Prostate gland (tissue), 2 donors: Measurements from ENCODE around the gene CADPS. TPM values are rescaled to one million over a fixed set of nuclear protein-coding genes. Genes with fewer than 3 reads are reported as not detected.

Source experiments
- DNase-seq: peaks from one replicate; pipeline ENCODE4 v3.0.0-alpha.2; 2019; ENCODE audit warnings: low spot score
- H3K27ac ChIP-seq, 2 donors: fragments of 200-600 bp; sonication (generic); 2 replicates each; pipeline ENCODE4 v1.5.1; 2017 to 2019
- H3K27me3 ChIP-seq: fragments of 200-600 bp; sonication (generic); replicated peaks from 2 replicates; pipeline ENCODE4 v1.5.1; 2019; ENCODE audit not compliant: insufficient read depth
- H3K36me3 ChIP-seq, 2 donors: fragments of 200-600 bp; sonication (generic); 1 replicate in 1 of 2; 2 replicates in 1 of 2; pipeline versions ENCODE4 v1.5.1 to v1.8.1; 2017 to 2019
- H3K4me1 ChIP-seq: fragments of 200-600 bp; sonication (generic); replicated peaks from 2 replicates; pipeline ENCODE4 v1.5.1; 2019
- H3K4me3 ChIP-seq, 2 donors: fragments of 200-600 bp; sonication (generic); 2 replicates each; pipeline ENCODE4 v1.5.1; 2017 to 2019
- H3K9me3 ChIP-seq: fragments of 200-600 bp; sonication (generic); 2 replicates; pipeline ENCODE4 v1.5.1; 2017
- POLR2A ChIP-seq: fragments of 450-650 bp; IDR thresholded peaks from one replicate; pipeline ENCODE4 v1.6.1; 2016; ENCODE audit warnings: antibody characterized with exemption, mild to moderate bottlenecking
- POLR2AphosphoS5 ChIP-seq: sonication (generic); formaldehyde crosslinking; IDR thresholded peaks from one replicate; pipeline ENCODE4 v1.6.1; 2017; ENCODE audit warnings: antibody characterized with exemption
- WGBS: methylation state at CpG from one replicate; pipeline ENCODE4 v1.1.5; 2018; 5-methylcytosine and 5-hydroxymethylcytosine counted together
- intact Hi-C: fragments of 100-400 bp; cut with DNase I; formaldehyde crosslinking; loops from one replicate; pipeline ENCODE4 v1.14.2; 2022
- small RNA-seq, 2 donors: library from RNA; depleted of rRNA; stranded (forward); fragments of <200 nt; gene quantifications; one replicate each; pipeline ENCODE3, GENCODE V24; 2016
- total RNA-seq, 2 donors: library from RNA; depleted of rRNA; stranded (reverse); fragments of >200 nt; gene quantifications; one replicate each; pipeline ENCODE4 v1.1.0, GENCODE V29; 2016
- TF ChIP-seq, protein P1 (sequence below), 4 experiments: fragments of 200-600 bp in 2 of 4; fragments of 450-650 bp in 2 of 4; sonication (generic) in 2 of 4; IDR thresholded peaks; 1 replicate in 3 of 4; 2 replicates in 1 of 4; pipeline ENCODE4 v1.5.1; 2016 to 2019; ENCODE audit warnings: antibody characterized with exemption in 4 of 4, mild to moderate bottlenecking in 2 of 4, moderate library complexity in 2 of 4

Gene CADPS
- total RNA-seq, 2 donors from 2014 or later, result 4.0 to 7.7 TPM

DNA sequence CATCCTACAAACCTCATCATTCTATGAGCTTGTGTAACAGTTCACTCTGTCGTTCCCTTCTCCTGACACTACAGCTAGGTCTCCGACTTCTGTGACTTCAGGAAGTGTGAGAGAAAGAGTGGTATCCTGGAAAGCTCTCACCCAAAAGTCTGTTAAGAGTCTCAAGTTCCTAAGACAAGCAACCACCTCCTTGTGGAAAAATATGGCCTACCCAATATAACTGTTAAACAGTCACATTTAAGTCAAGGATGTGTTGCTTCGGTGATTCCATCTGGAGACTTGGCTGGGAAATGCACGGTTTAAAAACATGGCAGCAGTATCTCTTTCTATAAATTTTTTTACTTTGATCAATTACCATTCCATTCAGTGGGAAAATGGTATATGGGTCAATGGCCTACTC, 515.7 kb downstream of the CADPS start:
- H3K4me3 ChIP-seq, result no peak overlapping the region
- no peak for DNase-seq
- H3K27ac ChIP-seq, result no peak overlapping the region
- H3K36me3 ChIP-seq, result no peaks in the 10 kb centered on the region
- no peaks in the 10 kb centered on the region for H3K4me1 ChIP-seq
- whole genome bisulfite sequencing, result 82% methylated on average over 4 of the region's 4 CpGs
- no peaks in the 10 kb centered on the region for H3K9me3 ChIP-seq
- intact Hi-C loops, result no loop called here
- TF ChIP-seq POLR2A, result no peak
- no peak for TF ChIP-seq POLR2AphosphoS5
- TF ChIP-seq, protein P1, sequence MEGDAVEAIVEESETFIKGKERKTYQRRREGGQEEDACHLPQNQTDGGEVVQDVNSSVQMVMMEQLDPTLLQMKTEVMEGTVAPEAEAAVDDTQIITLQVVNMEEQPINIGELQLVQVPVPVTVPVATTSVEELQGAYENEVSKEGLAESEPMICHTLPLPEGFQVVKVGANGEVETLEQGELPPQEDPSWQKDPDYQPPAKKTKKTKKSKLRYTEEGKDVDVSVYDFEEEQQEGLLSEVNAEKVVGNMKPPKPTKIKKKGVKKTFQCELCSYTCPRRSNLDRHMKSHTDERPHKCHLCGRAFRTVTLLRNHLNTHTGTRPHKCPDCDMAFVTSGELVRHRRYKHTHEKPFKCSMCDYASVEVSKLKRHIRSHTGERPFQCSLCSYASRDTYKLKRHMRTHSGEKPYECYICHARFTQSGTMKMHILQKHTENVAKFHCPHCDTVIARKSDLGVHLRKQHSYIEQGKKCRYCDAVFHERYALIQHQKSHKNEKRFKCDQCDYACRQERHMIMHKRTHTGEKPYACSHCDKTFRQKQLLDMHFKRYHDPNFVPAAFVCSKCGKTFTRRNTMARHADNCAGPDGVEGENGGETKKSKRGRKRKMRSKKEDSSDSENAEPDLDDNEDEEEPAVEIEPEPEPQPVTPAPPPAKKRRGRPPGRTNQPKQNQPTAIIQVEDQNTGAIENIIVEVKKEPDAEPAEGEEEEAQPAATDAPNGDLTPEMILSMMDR (IDR thresholded peaks at IDR 0.05), result no peak
- H3K27me3 ChIP-seq, result no peaks in the 10 kb centered on the region

DNA sequence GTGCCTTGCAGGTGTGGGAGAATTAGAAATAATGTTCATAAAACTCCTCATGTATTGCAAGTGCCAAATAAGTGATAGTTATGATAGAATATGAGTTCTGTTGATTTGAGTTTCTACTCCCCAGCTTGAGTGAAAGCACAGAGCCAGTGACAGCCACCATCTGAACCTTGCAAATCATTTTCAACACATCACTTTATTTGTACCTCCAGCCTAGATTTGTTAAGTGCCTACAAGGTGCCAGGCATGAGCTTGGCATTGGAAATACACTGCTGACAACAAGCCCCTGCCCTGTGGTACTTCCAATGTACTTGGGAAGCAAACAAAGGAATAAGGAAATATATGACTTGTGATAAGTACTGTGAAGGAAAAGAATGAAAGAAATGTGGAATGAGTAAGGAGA, 518.9 kb downstream of the CADPS start:
- Histone ChIP-seq H3K4me3 (no peak overlapping the region), H3K4me1 (no peaks in the 10 kb centered on the region), H3K36me3 (no peaks in the 10 kb centered on the region), H3K27me3 (no peaks in the 10 kb centered on the region), H3K27ac (no peak overlapping the region), H3K9me3 (no peaks in the 10 kb centered on the region)
- TF ChIP-seq POLR2AphosphoS5 (no peak), POLR2A (no peak)
- TF ChIP-seq, protein P1 (IDR thresholded peaks at IDR 0.05), result no peak
- no peak for DNase-seq
- intact Hi-C loops, result no loop called here

- WGBS, result 58% methylated on average over 3 of the region's 3 CpGs
- no peaks in the 10 kb centered on the region for H3K4me1 ChIP-seq
- H3K27ac ChIP-seq, result no peak overlapping the region
- H3K36me3 ChIP-seq, result no peaks in the 10 kb centered on the region
- no peaks in the 10 kb centered on the region for H3K27me3 ChIP-seq
- intact Hi-C loops, result no loop called here
- no peak for DNase-seq
- H3K9me3 ChIP-seq, result no peaks in the 10 kb centered on the region
- no peak overlapping the region for H3K4me3 ChIP-seq
- TF ChIP-seq, protein P1 (IDR thresholded peaks at IDR 0.05), result no peak
- TF ChIP-seq POLR2A, result no peak
- TF ChIP-seq POLR2AphosphoS5, result no peak
Measured at GRCh38 chr3:62355703-62356102, 519.5 kb downstream of the CADPS start.

Small RNAs within 50 kb of the gene (small RNA-seq; reads per million reads assigned to genes)
- gene RN7SL863P, result 0 reads per million in 2 donors
- gene RNU6-139P, result 0 reads per million in 2 donors
